ENCODE measurements around the gene UNCX.

- TF ChIP-seq CTCF (IDR thresholded peaks at IDR 0.05): no peak
- no peak for TF ChIP-seq POLR2A (IDR thresholded peaks at IDR 0.05)
Measured at GRCh38 chr7:1211611-1212010, 21.1 kb upstream of the UNCX start.

All from stomach (tissue), 4 donors.